GM19467 (cell line): ENCODE results near the gene ZNF549.
"Not testable (repeated sequence)": the region's sequence is repeated elsewhere in the genome, so short reads cannot be mapped to it uniquely, and the experiment has no call there.

Experiments used
- ATAC-seq: cut with Tn5 transposase; IDR thresholded peaks from one replicate; pipeline ENCODE4 v1.9.1; 2021; ENCODE audit warnings: mild to moderate bottlenecking, moderate library complexity; ENCODE audit not compliant: unreplicated experiment

Gene ZNF549

GRCh38 chr19:57527136-57527881, at the start of gene ZNF549:
TSS of gene ZNF549 (plus strand) at chr19:57527356. CDS start at chr19:57527574, 218 bp downstream.
- ATAC-seq = peak; percentile 98

GRCh38 chr19:57487477-57488298, 39.5 kb upstream of the ZNF549 start, which contains the start of gene ZNF419:
TSS of gene ZNF419 (plus strand) at chr19:57487750. CDS start at chr19:57487951, 201 bp downstream.
- peak; percentile 95 for ATAC-seq

GRCh38 chr19:57488299-57488644, 38.9 kb upstream of the ZNF549 start:
- ATAC-seq = not testable (repeated sequence)

GRCh38 chr19:57499332-57499679, 27.9 kb upstream of the ZNF549 start:
- ATAC-seq = not testable (repeated sequence)

- peak; percentile 95 for ATAC-seq
Observed at GRCh38 chr19:57499680-57500395, 27.3 kb upstream of the ZNF549 start, which contains the start of gene ZNF773. TSS of gene ZNF773 (plus strand) at chr19:57499938. CDS start at chr19:57500081, 143 bp downstream.

GRCh38 chr19:57500400-57500799, 26.8 kb upstream of the ZNF549 start:
- ATAC-seq = not testable (repeated sequence)

- no peak for ATAC-seq
Observed at GRCh38 chr19:57506163-57506562, 21.0 kb upstream of the ZNF549 start.

GRCh38 chr19:57511484-57511883, 15.7 kb upstream of the ZNF549 start:
- no peak for ATAC-seq

GRCh38 chr19:57512845-57513244, 14.3 kb upstream of the ZNF549 start:
- ATAC-seq = no peak

- no peak for ATAC-seq
Observed at GRCh38 chr19:57515255-57515654, 11.9 kb upstream of the ZNF549 start.

- not testable (repeated sequence) for ATAC-seq
Observed at GRCh38 chr19:57518021-57518420, 9.1 kb upstream of the ZNF549 start.

GRCh38 chr19:57537953-57538547, 10.9 kb downstream of the ZNF549 start:
- no peak for ATAC-seq

- ATAC-seq = no peak
Observed at GRCh38 chr19:57546513-57546912, 19.4 kb downstream of the ZNF549 start.

GRCh38 chr19:57552432-57552831, 25.3 kb downstream of the ZNF549 start:
- no peak for ATAC-seq

- ATAC-seq = no peak
Observed at GRCh38 chr19:57557659-57558058, 30.5 kb downstream of the ZNF549 start.

- no peak for ATAC-seq
Observed at GRCh38 chr19:57558525-57558924, 31.4 kb downstream of the ZNF549 start.

- ATAC-seq = no peak
Observed at GRCh38 chr19:57559008-57559403, 31.9 kb downstream of the ZNF549 start.

- peak; percentile 96 for ATAC-seq
Observed at GRCh38 chr19:57559404-57560025, 32.4 kb downstream of the ZNF549 start, which contains the start of gene ZNF550. TSS of gene ZNF550 (minus strand) at chr19:57559863. CDS start at chr19:57559682, 181 bp downstream.

GRCh38 chr19:57560049-57560491, 32.9 kb downstream of the ZNF549 start:
- no peak for ATAC-seq

- no peak for ATAC-seq
Observed at GRCh38 chr19:57563547-57563946, 36.4 kb downstream of the ZNF549 start.
